IMR-90 (cell line): ENCODE results near the gene TNRC18.

ENCODE experiments used
- MXI1 ChIP-seq: IDR thresholded peaks from 2 replicates; pipeline ENCODE4 v1.6.1; 2012; ENCODE audit warnings: low read depth, mild to moderate bottlenecking, low read length, moderate library complexity, borderline replicate concordance
- POLR2A ChIP-seq: IDR thresholded peaks from 2 replicates; pipeline ENCODE4 v1.6.1; 2012; ENCODE audit warnings: mild to moderate bottlenecking, low read depth, low read length
- RCOR1 ChIP-seq: IDR thresholded peaks from 2 replicates; pipeline ENCODE4 v1.6.1; 2012; ENCODE audit warnings: mild to moderate bottlenecking, low read length, improper control_type of control experiment; ENCODE audit not compliant: insufficient replicate concordance
- RFX5 ChIP-seq: IDR thresholded peaks from 2 replicates; pipeline ENCODE4 v1.8.0; 2012; ENCODE audit warnings: low read depth, mild to moderate bottlenecking, low read length, moderate library complexity
- SMC3 ChIP-seq: fragments of 150-350 bp; IDR thresholded peaks from 2 replicates; pipeline ENCODE4 v1.6.1; 2016; ENCODE audit warnings: low read depth, mild to moderate bottlenecking, antibody characterized with exemption, low read length, moderate library complexity
- TF ChIP-seq, protein P1 (sequence below): fragments of 150-350 bp; IDR thresholded peaks from 2 replicates; pipeline ENCODE4 v1.6.1; 2017; ENCODE audit warnings: mild to moderate bottlenecking, antibody characterized with exemption, low read length, low read depth
- TF ChIP-seq, protein P2 (sequence below): conservative IDR thresholded peaks from 2 replicates; pipeline ENCODE4 v1.5.1; 2012; ENCODE audit warnings: mild to moderate bottlenecking, low read depth, low read length, improper control_type of control experiment

DNA sequence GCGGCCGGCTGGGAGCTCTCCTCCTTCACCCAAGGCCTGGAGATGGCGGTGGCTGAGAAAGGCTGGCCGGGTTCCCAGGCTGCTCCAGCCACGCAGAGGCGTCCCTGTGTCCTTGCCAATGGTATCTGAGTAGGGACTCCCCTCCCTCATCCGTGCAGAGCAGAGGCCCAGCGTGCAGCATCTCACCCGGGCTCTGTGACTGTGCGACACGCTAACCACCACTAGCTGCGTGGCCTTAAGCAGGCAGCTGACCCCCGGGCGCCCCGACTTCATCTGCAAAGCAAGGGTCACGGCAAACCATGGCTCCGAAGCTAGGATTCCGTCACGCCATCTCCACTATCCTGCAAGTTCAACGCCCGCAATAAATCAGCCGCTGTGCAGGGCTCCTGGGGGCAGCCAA lies 47.2 kb upstream of the TNRC18 start:
- TF ChIP-seq MXI1 (no peak), RFX5 (no peak), RCOR1 (no peak), POLR2A (no peak), SMC3 (no peak)
- TF ChIP-seq, protein P1, sequence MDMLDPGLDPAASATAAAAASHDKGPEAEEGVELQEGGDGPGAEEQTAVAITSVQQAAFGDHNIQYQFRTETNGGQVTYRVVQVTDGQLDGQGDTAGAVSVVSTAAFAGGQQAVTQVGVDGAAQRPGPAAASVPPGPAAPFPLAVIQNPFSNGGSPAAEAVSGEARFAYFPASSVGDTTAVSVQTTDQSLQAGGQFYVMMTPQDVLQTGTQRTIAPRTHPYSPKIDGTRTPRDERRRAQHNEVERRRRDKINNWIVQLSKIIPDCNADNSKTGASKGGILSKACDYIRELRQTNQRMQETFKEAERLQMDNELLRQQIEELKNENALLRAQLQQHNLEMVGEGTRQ = no peak
- TF ChIP-seq, protein P2, sequence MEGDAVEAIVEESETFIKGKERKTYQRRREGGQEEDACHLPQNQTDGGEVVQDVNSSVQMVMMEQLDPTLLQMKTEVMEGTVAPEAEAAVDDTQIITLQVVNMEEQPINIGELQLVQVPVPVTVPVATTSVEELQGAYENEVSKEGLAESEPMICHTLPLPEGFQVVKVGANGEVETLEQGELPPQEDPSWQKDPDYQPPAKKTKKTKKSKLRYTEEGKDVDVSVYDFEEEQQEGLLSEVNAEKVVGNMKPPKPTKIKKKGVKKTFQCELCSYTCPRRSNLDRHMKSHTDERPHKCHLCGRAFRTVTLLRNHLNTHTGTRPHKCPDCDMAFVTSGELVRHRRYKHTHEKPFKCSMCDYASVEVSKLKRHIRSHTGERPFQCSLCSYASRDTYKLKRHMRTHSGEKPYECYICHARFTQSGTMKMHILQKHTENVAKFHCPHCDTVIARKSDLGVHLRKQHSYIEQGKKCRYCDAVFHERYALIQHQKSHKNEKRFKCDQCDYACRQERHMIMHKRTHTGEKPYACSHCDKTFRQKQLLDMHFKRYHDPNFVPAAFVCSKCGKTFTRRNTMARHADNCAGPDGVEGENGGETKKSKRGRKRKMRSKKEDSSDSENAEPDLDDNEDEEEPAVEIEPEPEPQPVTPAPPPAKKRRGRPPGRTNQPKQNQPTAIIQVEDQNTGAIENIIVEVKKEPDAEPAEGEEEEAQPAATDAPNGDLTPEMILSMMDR = no peak
